Measurements from ENCODE around the gene FBXW2. TPM values are rescaled to one million over a fixed set of nuclear protein-coding genes. Genes with fewer than 3 reads are reported as not detected.

The FBXW2 gene
- total and polyA plus RNA-seq, 2 donors (not counting 1 experiment from before 2014, with no cell fraction given), result 33.5 to 77.5 TPM

- Histone ChIP-seq H3K79me2 (ENCODE audit: control insufficient read depth, insufficient read depth, low read length) (no peaks in the 10 kb centered on the region), H3K9me3 (ENCODE audit: control insufficient read depth, insufficient read depth, low read depth, low read length) (no peaks in the 10 kb centered on the region), H2AFZ (ENCODE audit: low read length) (no peak overlapping the region), H3K4me1 (ENCODE audit: control insufficient read depth, extremely low read depth, insufficient read depth, low read length) (no peaks in the 10 kb centered on the region), H3K4me3 (replicated peaks in 1 of 4; ENCODE audit: control extremely low read depth in 1 of 4, insufficient read depth in 1 of 4, low read depth in 3 of 4, low read length in 4 of 4) (no peak overlapping the region), H3K27me3 (ENCODE audit: control insufficient read depth, insufficient read depth, low read length) (no peaks in the 10 kb centered on the region), H4K20me1 (ENCODE audit: control insufficient read depth, extremely low read depth, insufficient read depth, low read length) (no peaks in the 10 kb centered on the region), H3K36me3 (ENCODE audit: control insufficient read depth, insufficient read depth, low read length) (peaks cover 2% of the 10 kb centered on the region), H3K27ac (ENCODE audit: insufficient read depth, low read length) (no peak overlapping the region), H3K4me2 (ENCODE audit: extremely low read depth, insufficient read depth, low read length) (no peak overlapping the region), H3K9ac (ENCODE audit: insufficient read depth, low read length) (no peak overlapping the region)
- no peak for TF ChIP-seq CTCF (conservative IDR thresholded peaks at IDR 0.05 in 1 of 2, IDR thresholded peaks at IDR 0.05 in 1 of 2; ENCODE audit: low read depth in 1 of 2, low read length in 2 of 2)
- no peak for DNase-seq (ENCODE audit: low read depth in 2 of 2)
Observed at GRCh38 chr9:120820095-120820494, 26.9 kb upstream of the FBXW2 start.

- no peaks in the 10 kb centered on the region for H3K4me1 ChIP-seq (ENCODE audit: control insufficient read depth, extremely low read depth, insufficient read depth, low read length)
- H3K9ac ChIP-seq (ENCODE audit: insufficient read depth, low read length), result no peak overlapping the region
- H4K20me1 ChIP-seq (ENCODE audit: control insufficient read depth, extremely low read depth, insufficient read depth, low read length), result no peaks in the 10 kb centered on the region
- H2AFZ ChIP-seq (ENCODE audit: low read length), result no peak overlapping the region
- no peaks in the 10 kb centered on the region for H3K9me3 ChIP-seq (ENCODE audit: control insufficient read depth, insufficient read depth, low read depth, low read length)
- no peak overlapping the region for H3K27ac ChIP-seq (ENCODE audit: insufficient read depth, low read length)
- no peak for TF ChIP-seq EZH2 (IDR thresholded peaks at IDR 0.05; ENCODE audit: low read length, missing control alignments)
- TF ChIP-seq CTCF (conservative IDR thresholded peaks at IDR 0.05 in 1 of 2, IDR thresholded peaks at IDR 0.05 in 1 of 2; ENCODE audit: low read depth in 1 of 2, low read length in 2 of 2), result no peak
- no peak overlapping the region for H3K4me3 ChIP-seq (replicated peaks in 1 of 4; ENCODE audit: control extremely low read depth in 1 of 4, insufficient read depth in 1 of 4, low read depth in 3 of 4, low read length in 4 of 4)
- no peak for DNase-seq (ENCODE audit: low read depth in 2 of 2)
- no peaks in the 10 kb centered on the region for H3K79me2 ChIP-seq (ENCODE audit: control insufficient read depth, insufficient read depth, low read length)
- H3K36me3 ChIP-seq (ENCODE audit: control insufficient read depth, insufficient read depth, low read length), result peaks cover 2% of the 10 kb centered on the region
- no peak overlapping the region for H3K4me2 ChIP-seq (ENCODE audit: extremely low read depth, insufficient read depth, low read length)
- no peaks in the 10 kb centered on the region for H3K27me3 ChIP-seq (ENCODE audit: control insufficient read depth, insufficient read depth, low read length)
Observed at GRCh38 chr9:120818595-120818994, 25.4 kb upstream of the FBXW2 start.

GRCh38 chr9:120815075-120815474 lies 21.9 kb upstream of the FBXW2 start:
- no peak for TF ChIP-seq EZH2 (IDR thresholded peaks at IDR 0.05; ENCODE audit: low read length, missing control alignments)
- TF ChIP-seq CTCF (conservative IDR thresholded peaks at IDR 0.05 in 1 of 2, IDR thresholded peaks at IDR 0.05 in 1 of 2; ENCODE audit: low read depth in 1 of 2, low read length in 2 of 2), result no peak
- Histone ChIP-seq H4K20me1 (ENCODE audit: control insufficient read depth, extremely low read depth, insufficient read depth, low read length) (no peaks in the 10 kb centered on the region), H3K9ac (ENCODE audit: insufficient read depth, low read length) (no peak overlapping the region), H3K4me2 (ENCODE audit: extremely low read depth, insufficient read depth, low read length) (no peak overlapping the region), H3K79me2 (ENCODE audit: control insufficient read depth, insufficient read depth, low read length) (no peaks in the 10 kb centered on the region), H3K27ac (ENCODE audit: insufficient read depth, low read length) (no peak overlapping the region), H3K27me3 (ENCODE audit: control insufficient read depth, insufficient read depth, low read length) (no peaks in the 10 kb centered on the region), H3K9me3 (ENCODE audit: control insufficient read depth, insufficient read depth, low read depth, low read length) (no peaks in the 10 kb centered on the region), H2AFZ (ENCODE audit: low read length) (no peak overlapping the region), H3K4me3 (replicated peaks in 1 of 4; ENCODE audit: control extremely low read depth in 1 of 4, insufficient read depth in 1 of 4, low read depth in 3 of 4, low read length in 4 of 4) (no peak overlapping the region), H3K4me1 (ENCODE audit: control insufficient read depth, extremely low read depth, insufficient read depth, low read length) (no peaks in the 10 kb centered on the region), H3K36me3 (ENCODE audit: control insufficient read depth, insufficient read depth, low read length) (no peaks in the 10 kb centered on the region)
- no peak for DNase-seq (ENCODE audit: low read depth in 2 of 2)
